H9 (cell line): Measurements from ENCODE around the gene NT5C3A. TPM values are rescaled to one million over a fixed set of nuclear protein-coding genes. Genes with fewer than 3 reads are reported as not detected.

Experiments used
- DNase-seq: peaks from one replicate; pipeline ENCODE4 v3.0.0-alpha.2; 2017
- H2AFZ ChIP-seq: one replicate; pipeline ENCODE4 v1.6.1; 2013; ENCODE audit warnings: mild to moderate bottlenecking, low read length, control low read depth, moderate library complexity
- H2AK5ac ChIP-seq: 2 replicates; pipeline ENCODE4 v1.6.1; 2013; ENCODE audit warnings: low read length, control low read depth, mixed read lengths; ENCODE audit not compliant: insufficient read length
- H2BK120ac ChIP-seq: one replicate; pipeline ENCODE4 v1.6.1; 2013; ENCODE audit warnings: low read depth, mild to moderate bottlenecking, low read length, control low read depth, inconsistent platforms; ENCODE audit not compliant: poor library complexity, severe bottlenecking
- H2BK12ac ChIP-seq: 2 replicates; pipeline ENCODE4 v1.6.1; 2013; ENCODE audit warnings: low read length, control low read depth, mixed read lengths, low read depth; ENCODE audit not compliant: insufficient read length
- H2BK15ac ChIP-seq: 2 replicates; pipeline ENCODE4 v1.6.1; 2013; ENCODE audit warnings: low read depth, low read length, control low read depth
- H2BK20ac ChIP-seq: one replicate; pipeline ENCODE4 v1.6.1; 2013; ENCODE audit warnings: low read depth, mild to moderate bottlenecking, low read length, control low read depth, inconsistent platforms; ENCODE audit not compliant: poor library complexity, severe bottlenecking
- H2BK5ac ChIP-seq: 2 replicates; pipeline ENCODE4 v1.6.1; 2013; ENCODE audit warnings: low read length, control low read depth, mixed read lengths; ENCODE audit not compliant: insufficient read length
- H3K14ac ChIP-seq: 2 replicates; pipeline ENCODE4 v1.6.1; 2013; ENCODE audit warnings: low read length, control low read depth; ENCODE audit not compliant: insufficient read depth
- H3K18ac ChIP-seq: 2 replicates; pipeline ENCODE4 v1.6.1; 2013; ENCODE audit warnings: low read depth, mild to moderate bottlenecking, mixed read lengths, low read length, control low read depth; ENCODE audit not compliant: insufficient read length
- H3K23ac ChIP-seq: 2 replicates; pipeline ENCODE4 v1.6.1; 2013; ENCODE audit warnings: low read length, control low read depth, mixed read lengths, low read depth; ENCODE audit not compliant: insufficient read length
- H3K23me2 ChIP-seq: 2 replicates; pipeline ENCODE4 v1.6.1; 2013; ENCODE audit warnings: low read depth, mild to moderate bottlenecking, mixed read lengths, low read length, control low read depth; ENCODE audit not compliant: insufficient read length, poor library complexity, severe bottlenecking
- H3K27ac ChIP-seq: 2 replicates; pipeline ENCODE4 v1.5.1; 2013; ENCODE audit warnings: low read length, control low read depth, mixed read lengths, low read depth; ENCODE audit not compliant: insufficient read length
- H3K27me3 ChIP-seq: 2 replicates; pipeline ENCODE4 v1.6.1; 2013; ENCODE audit warnings: low read length, control low read depth, inconsistent platforms; ENCODE audit not compliant: insufficient read depth
- H3K4ac ChIP-seq: 2 replicates; pipeline ENCODE4 v1.6.1; 2013; ENCODE audit warnings: low read depth, mild to moderate bottlenecking, control low read depth, inconsistent platforms, low read length, moderate library complexity
- H3K4me1 ChIP-seq: 2 replicates; pipeline ENCODE4 v1.6.1; 2013; ENCODE audit warnings: low read length, control low read depth, inconsistent platforms; ENCODE audit not compliant: insufficient read depth
- H3K4me2 ChIP-seq: 2 replicates; pipeline ENCODE4 v1.6.1; 2013; ENCODE audit warnings: low read length, control low read depth, mixed read lengths; ENCODE audit not compliant: insufficient read length, insufficient read depth
- H3K56ac ChIP-seq: 2 replicates; pipeline ENCODE4 v1.6.1; 2013; ENCODE audit warnings: low read depth, mild to moderate bottlenecking, mixed read lengths, low read length, control low read depth; ENCODE audit not compliant: insufficient read length
- H3K79me1 ChIP-seq: 2 replicates; pipeline ENCODE4 v1.6.1; 2013; ENCODE audit warnings: low read depth, mild to moderate bottlenecking, moderate library complexity, low read length, control low read depth, inconsistent platforms; ENCODE audit not compliant: insufficient read depth, poor library complexity, severe bottlenecking
- H3K79me2 ChIP-seq: 2 replicates; pipeline ENCODE4 v1.6.1; 2013; ENCODE audit warnings: low read length, control low read depth, inconsistent platforms; ENCODE audit not compliant: insufficient read depth
- H3K9ac ChIP-seq: 2 replicates; pipeline ENCODE4 v1.6.1; 2013; ENCODE audit warnings: low read length, control low read depth, mixed read lengths; ENCODE audit not compliant: insufficient read length; ENCODE audit errors: extremely low read depth
- H3K9me3 ChIP-seq: one replicate; pipeline ENCODE4 v1.6.1; 2013; ENCODE audit warnings: low read depth, low read length, inconsistent platforms; ENCODE audit not compliant: control insufficient read depth
- H3T11ph ChIP-seq: one replicate; pipeline ENCODE4 v1.6.1; 2013; ENCODE audit warnings: mild to moderate bottlenecking, low read length, control low read depth, inconsistent platforms
- H4K20me1 ChIP-seq: one replicate; pipeline ENCODE4 v1.6.1; 2013; ENCODE audit not compliant: control insufficient read depth, insufficient read length, insufficient read depth
- H4K5ac ChIP-seq: 2 replicates; pipeline ENCODE4 v1.6.1; 2013; ENCODE audit warnings: low read depth, mild to moderate bottlenecking, mixed read lengths, low read length, control low read depth; ENCODE audit not compliant: insufficient read length
- H4K8ac ChIP-seq: replicated peaks from 2 replicates; pipeline ENCODE4 v1.6.1; 2013; ENCODE audit warnings: low read length, control low read depth, mixed read lengths, low read depth; ENCODE audit not compliant: insufficient read length
- H4K91ac ChIP-seq: 2 replicates; pipeline ENCODE4 v1.6.1; 2013; ENCODE audit warnings: low read depth, mild to moderate bottlenecking, moderate library complexity, mixed read lengths, low read length, control low read depth; ENCODE audit not compliant: insufficient read length
- H3K27ac Mint-ChIP-seq, 3 experiments: 2 replicates in 2 of 3; 3 replicates in 1 of 3; pipeline ENCODE4 v1.8.0; 2020 to 2021; ENCODE audit warnings: mixed read lengths in 3 of 3, mild to moderate bottlenecking in 1 of 3, moderate library complexity in 1 of 3
- H3K27me3 Mint-ChIP-seq: 2 replicates; pipeline ENCODE4 v1.8.0; 2021; ENCODE audit warnings: low read depth, mild to moderate bottlenecking, moderate library complexity, mixed read lengths
- H3K36me3 Mint-ChIP-seq, 3 experiments: 2 replicates in 2 of 3; 3 replicates in 1 of 3; pipeline ENCODE4 v1.8.0; 2020 to 2021; ENCODE audit warnings: low read depth in 3 of 3, mixed read lengths in 3 of 3; ENCODE audit not compliant: insufficient read depth in 1 of 3
- H3K4me1 Mint-ChIP-seq, 2 experiments: 2 replicates each; pipeline ENCODE4 v1.8.0; 2020; ENCODE audit warnings: mixed read lengths in 2 of 2
- H3K4me3 Mint-ChIP-seq, 2 experiments: 2 replicates in 1 of 2; 3 replicates in 1 of 2; pipeline ENCODE4 v1.8.0; 2020 to 2021; ENCODE audit warnings: mild to moderate bottlenecking in 2 of 2, mixed read lengths in 2 of 2, moderate library complexity in 1 of 2
- H3K9me3 Mint-ChIP-seq, 2 experiments: 2 replicates in 1 of 2; 3 replicates in 1 of 2; pipeline ENCODE4 v1.8.0; 2020; ENCODE audit warnings: mild to moderate bottlenecking in 2 of 2, mixed read lengths in 2 of 2, moderate library complexity in 1 of 2
- CTCF ChIP-seq: fragments of 200-600 bp; sonication (generic); conservative IDR thresholded peaks from 3 replicates; pipeline ENCODE4 v1.8.0; 2021; ENCODE audit warnings: antibody characterized with exemption, mild to moderate bottlenecking
- WGBS: extraction: QIAGEN DNeasy Blood & Tissue Kit; methylation state at CpG from one replicate; pipeline ENCODE4 v1.1.7; 2013; ENCODE audit warnings: missing lambda C conversion rate, low lambda C conversion rate, mixed read lengths; ENCODE audit not compliant: insufficient read length; ENCODE audit errors: extremely low coverage; 5-methylcytosine and 5-hydroxymethylcytosine counted together
- total RNA-seq: library from RNA; stranded (reverse); gene quantifications from 2 replicates; pipeline ENCODE4 v1.2.1, GENCODE V29; 2021

NT5C3A gene
- total RNA-seq, 1 experiment from 2014 or later: 22.1 TPM

- Histone ChIP-seq H4K5ac (no peak overlapping the region), H3K79me2 (peaks cover 2% of the 10 kb centered on the region; the same call in 1 of the 2 replicates), H2BK12ac (no peak overlapping the region), H3K4me1 (no peaks in the 10 kb centered on the region), H3K79me1 (peaks cover 11% of the 10 kb centered on the region), H3K4me2 (no peak overlapping the region), H4K8ac (no peak overlapping the region), H3K23me2 (no peaks in the 10 kb centered on the region), H3K14ac (no peak overlapping the region), H2BK120ac (no peak overlapping the region), H2BK15ac (no peak overlapping the region), H3K9ac (no peak overlapping the region), H3K23ac (no peak overlapping the region), H3K4ac (no peak overlapping the region), H3T11ph (no peak overlapping the region), H4K20me1 (no peaks in the 10 kb centered on the region), H4K91ac (no peak overlapping the region), H3K56ac (no peak overlapping the region), H2BK20ac (no peak overlapping the region), H3K9me3 (no peaks in the 10 kb centered on the region), H3K18ac (no peak overlapping the region), H2AFZ (no peak overlapping the region), H2AK5ac (no peak overlapping the region), H3K27me3 (no peaks in the 10 kb centered on the region), H2BK5ac (no peak overlapping the region), H3K27ac (no peak overlapping the region)
- H3K27ac Mint-ChIP-seq: no peak overlapping the region
- no peak overlapping the region for H3K4me3 Mint-ChIP-seq
- no peak for DNase-seq
- no CpG with 5 or more reads among the region's 3 CpGs for WGBS
- H3K9me3 Mint-ChIP-seq: no peaks in the 10 kb centered on the region
- peaks cover 17 to 60% (median 52%) of the 10 kb centered on the region in 3 experiments; a peak in 5 of 7 replicates for H3K36me3 Mint-ChIP-seq
- H3K4me1 Mint-ChIP-seq: no peaks in the 10 kb centered on the region
- no peak for TF ChIP-seq CTCF
- no peaks in the 10 kb centered on the region for H3K27me3 Mint-ChIP-seq
Measured at GRCh38 chr7:33101906-33102305, 39.3 kb upstream of the NT5C3A start.
